ENCODE results near the gene SLC51B.
"Not testable (repeated sequence)": the region's sequence is repeated elsewhere in the genome, so short reads cannot be mapped to it uniquely, and the experiment has no call there.

SLC51B gene

DNA sequence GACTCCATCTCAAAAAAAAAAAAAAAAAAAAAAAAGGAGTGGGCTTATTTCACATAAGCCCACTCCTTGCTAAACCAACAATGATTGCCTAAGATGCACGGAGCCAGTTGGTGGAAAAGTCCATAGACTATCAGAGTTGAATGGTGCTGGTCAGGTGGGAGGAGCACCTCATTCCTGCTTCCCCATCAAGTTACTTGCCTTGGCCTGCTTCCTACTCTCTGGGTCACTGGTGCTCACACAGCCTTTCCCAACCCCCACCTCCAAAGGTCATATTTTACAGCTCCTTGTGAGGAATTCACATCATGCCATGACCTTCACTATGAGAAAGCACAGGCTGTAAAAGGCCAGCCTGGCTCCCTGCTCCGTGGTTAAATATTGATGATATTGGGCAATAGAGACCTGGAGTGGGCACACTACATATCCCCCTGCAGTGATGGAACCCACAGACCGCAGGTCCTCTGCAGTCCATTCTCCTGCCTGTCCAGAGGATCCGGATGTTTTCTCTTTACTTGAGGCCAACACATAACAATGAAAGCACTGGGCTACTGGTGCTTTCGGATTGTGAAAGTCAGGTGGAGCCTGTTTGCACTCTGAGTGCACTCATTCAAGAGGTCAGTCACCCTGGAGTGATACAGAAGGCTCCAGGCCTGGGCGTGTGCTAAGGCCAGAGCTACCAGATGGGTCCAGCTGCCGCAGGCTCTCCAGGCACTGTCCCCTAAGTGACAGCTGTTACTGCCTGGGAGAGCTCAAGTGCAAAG, at the start of gene SLC51B:
TSS of gene SLC51B (plus strand) at position 664 of the 758 bp plus-strand sequence. CDS start 4,618 bp downstream, outside the sequence.
- no peak for DNase-seq (ENCODE audit: low read depth)

DNA sequence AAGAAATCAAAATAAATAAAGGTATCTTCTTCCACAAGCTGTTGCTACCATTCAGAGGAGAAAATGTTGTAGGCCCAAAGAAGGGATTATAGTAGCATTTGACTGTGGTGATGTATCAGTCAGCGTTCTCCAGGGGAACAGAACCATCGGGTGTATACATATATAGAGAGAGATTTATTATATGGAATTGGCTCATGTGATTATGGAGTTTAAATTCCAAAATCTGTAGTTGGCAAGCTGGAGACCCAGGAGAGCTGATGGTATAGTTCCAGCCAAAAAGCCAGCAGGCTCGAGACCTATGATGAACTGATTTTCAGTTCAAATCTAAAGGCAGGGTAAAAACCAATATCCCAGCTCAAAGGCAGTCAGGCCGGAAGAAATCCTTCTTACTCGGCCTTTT, 48.1 kb upstream of the SLC51B start:
- DNase-seq (ENCODE audit: low read depth), result no peak

DNA sequence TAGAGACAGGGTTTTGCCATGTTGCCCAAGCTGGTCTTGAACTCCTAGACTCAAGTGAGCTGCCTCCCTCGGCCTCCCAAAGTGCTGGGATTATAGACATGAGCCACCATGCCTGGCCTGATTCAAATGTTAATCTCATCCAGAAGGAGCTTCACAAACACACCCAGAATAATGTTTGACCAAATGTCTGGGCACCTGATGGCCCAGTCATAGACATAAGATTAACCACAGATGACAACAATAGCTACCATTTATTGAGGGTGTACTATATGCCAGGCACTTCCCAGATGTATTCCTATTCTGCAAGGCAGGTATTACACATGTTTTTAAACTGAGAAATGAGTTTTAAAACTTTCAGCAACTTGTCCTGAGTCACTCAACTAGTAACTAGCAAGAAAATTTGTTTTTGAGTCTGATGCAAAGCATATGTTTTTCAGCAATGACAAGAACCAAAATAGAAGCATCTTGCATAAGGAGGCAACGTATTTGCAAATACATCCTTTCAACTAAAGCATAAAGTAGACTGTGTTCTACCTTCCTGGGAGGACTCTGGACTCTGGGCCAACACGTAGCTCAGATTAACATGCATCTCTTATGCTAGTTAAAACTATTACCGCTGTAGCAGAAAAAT, 47.3 kb upstream of the SLC51B start:
- DNase-seq (ENCODE audit: low read depth), result no peak

DNA sequence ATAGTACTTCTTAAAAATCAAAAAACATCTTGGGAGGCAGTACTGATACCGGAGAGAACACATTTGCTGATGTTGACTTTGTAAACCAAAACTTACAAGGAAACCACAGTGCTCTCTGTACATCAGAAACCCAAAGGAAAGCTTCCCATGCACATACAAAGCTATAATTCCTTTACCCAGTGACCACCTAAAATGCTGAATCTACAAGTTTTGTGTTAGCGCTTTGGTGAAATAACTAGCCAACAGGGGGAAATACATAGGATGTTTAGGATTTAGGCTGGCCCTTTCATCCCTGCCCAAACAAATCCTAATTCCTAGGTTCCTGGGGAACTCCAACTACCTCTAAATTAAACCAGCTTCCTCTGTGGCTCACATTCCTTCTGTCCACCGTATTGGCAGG, 40.2 kb upstream of the SLC51B start:
- DNase-seq (ENCODE audit: low read depth), result no peak

DNA sequence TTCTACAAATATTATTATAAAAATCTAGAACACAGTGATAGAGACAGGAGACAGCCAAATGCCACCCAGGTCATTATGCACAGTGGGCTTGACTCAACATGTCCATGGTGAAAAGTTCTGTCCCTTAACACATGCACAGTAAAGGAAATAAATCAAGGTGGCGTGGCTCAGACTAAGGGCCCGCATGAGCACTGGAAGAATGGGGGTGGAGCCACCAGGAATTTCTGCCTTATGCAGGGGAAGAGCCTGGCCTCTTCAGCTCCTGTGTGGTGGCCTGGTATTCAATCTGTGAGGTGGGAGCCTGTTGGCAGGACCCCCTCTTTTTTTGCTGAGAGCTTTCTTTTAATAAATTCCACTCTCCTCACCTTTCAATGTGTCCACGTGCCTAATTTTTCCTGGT, 38.3 kb upstream of the SLC51B start:
- no peak for DNase-seq (ENCODE audit: low read depth)

DNA sequence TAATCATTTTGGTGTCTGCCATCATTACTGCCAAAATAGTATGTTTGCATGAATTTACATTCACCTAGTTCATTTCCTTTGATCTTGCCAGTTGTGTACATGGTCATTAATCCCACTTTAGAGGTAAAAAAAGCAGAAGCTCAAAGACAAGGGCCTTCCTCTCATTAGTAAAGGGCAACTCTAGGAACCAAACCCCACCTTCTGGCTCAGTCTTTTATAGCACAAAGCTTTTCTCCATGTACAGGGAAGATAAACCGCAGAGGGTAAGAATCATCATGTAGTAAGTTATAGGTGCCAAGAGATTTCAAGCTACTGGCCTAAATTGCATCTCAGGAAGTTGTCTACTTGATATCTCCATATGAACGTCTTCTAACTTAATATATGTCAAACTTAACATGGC, 36.2 kb upstream of the SLC51B start:
- no peak for DNase-seq (ENCODE audit: low read depth)

DNA sequence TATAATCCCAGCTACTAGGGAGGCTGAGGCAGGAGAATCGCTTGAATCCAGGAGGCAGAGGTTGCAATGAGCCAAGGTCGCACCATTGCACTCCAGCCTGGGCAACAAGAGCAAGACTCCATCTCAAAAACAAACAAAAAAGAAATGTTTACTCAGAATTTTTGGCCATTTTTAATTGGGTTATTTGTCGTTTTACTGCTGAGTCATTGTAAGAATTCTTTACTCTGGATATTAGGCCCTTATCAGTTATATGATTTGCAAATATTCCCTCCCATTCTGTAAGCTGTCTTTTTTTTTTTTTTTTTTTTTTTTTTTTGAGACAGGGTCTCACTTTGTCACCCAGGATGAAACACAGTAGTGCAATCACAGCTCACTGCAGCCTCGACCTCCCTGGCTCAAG, 34.0 kb upstream of the SLC51B start:
- DNase-seq (ENCODE audit: low read depth), result not testable (repeated sequence)

DNA sequence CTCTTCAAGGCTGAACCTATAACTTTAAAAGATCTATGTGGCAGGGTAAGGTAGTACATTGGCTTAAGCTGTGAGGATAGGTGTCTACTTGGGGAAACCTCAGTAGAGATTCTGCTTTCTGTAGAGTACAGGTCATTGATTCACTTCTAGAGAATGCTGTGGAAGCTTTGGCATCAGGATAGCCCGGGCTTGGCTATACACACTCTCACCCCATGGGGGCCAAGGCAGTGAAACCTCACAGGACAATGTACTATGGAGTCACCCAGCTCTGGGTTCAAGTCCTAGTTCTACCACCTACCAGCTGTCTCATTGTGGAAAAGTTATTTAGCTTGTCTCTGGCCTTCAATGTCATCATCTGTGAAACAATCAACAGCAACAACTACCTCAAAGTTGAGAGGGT, 24.8 kb upstream of the SLC51B start:
- no peak for DNase-seq (ENCODE audit: low read depth)

DNA sequence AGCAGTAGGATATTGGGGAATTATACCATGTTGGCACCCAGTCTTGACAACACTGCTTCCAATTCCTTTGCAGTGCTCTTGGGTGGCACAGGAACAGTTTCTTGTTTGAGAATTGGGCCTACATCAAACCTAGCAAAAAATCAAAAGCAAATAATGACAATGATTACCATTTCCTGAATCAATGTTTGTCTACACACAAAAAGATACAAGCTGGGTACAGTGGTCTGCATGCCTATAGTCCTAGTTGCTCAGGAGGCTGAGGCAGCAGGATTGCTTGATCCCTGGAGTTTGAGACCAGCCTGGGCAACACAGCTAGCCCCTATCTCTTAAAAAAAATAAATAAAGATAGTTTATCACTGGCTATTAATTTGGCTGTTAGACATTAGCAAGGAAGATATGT, 23.7 kb upstream of the SLC51B start:
- DNase-seq (ENCODE audit: low read depth), result no peak

DNA sequence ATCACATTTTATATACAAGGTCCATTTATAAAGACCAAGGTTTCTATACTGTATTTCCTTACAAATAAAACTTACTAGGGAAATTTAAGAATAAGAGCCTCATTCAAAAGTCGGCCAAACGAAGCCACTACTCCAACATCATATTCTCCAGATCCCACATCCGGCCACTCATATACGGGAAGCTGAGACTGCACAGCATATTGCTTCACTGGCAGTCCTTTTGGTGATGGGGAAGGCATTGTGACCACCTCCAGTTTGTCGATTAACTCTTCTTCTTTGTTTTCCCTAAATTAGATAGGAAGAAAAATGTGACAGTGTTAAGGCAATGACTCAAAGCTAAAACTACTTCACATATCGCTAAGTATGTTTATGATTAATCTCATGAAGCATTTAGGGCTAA, 18.4 kb upstream of the SLC51B start:
- DNase-seq (ENCODE audit: low read depth), result no peak

DNA sequence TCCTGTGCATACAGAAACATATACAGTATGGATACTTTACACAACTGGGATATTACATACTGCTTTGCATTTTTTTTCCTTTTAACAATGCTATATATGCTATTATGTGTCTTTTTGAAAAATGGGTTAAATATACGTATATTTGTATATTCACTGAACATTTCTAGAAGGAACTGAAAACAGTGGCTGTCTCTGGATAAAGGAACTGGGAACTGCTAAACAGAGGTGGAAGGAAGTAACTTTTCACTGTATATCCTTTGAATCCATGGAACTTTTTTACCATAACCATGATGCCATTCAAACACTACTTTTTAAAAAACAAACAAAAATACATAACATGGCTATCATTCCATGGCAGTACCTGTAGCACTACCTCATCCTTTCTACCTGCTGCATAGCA, 17.6 kb upstream of the SLC51B start:
- no peak for DNase-seq (ENCODE audit: low read depth)

DNA sequence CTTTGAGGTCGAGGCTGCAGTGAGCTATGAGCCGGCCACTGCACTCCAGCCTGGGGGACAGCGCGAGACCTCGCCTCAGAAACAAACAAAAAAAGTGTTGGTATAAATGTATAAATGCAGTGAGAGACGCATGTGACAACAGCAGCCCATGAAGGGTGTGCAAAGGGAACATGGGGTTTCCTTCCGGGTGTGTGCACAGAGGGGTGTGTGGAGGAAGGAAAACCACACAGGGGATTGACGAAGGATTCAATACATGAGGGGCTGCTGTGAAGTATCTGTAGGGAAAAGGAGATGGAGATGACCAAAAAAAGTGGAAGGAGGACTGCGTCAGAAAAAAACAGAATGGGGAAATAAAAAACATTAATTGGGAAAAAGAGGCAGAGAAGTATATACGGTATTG, 16.8 kb upstream of the SLC51B start:
- DNase-seq (ENCODE audit: low read depth), result no peak

DNA sequence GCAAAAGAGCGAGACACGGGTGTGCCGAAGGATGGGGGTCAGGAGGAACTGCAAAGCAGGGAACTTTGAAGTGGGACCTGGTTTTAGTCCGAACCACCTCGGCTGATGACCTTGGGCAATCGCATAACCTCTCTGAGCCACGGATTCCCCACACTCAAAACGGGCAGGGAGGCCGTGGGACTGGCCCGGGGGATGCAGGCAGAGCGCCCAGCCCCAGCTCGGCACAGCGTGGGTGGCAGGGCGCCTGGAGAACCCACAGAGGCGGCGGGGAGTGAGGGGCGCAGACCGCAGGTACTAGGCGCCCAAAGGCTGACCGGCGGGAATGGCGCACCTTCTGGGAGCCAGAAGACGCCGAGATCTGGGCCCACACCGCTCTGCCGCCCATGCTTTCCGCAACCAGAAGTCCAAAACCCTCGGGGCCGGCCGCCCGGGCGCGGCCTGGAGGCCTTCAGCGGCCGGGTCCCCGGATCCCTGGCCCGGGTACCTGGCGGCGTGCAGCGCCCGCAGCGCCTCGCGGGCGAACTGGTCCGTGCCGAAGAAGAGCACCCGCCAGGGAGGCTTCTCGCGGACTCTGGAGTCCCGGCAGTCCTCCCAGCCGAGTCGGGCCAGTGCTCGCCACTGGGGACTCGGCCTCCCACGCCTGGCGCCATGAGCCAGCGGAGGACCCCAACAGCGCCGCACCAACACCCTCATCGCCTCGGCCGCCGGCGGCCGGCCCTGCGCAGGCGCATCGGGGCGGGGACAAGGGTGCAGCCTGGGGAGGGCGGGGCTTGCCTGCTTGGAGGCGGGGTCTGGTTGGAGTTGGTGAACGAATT, 16.1 kb upstream of the SLC51B start, which contains the start of gene MTFMT:
TSS of gene MTFMT (minus strand) at position 719 of the 815 bp plus-strand sequence. CDS start at position 693, 26 bp downstream.
- DNase-seq (ENCODE audit: low read depth), result peak; percentile 88

DNA sequence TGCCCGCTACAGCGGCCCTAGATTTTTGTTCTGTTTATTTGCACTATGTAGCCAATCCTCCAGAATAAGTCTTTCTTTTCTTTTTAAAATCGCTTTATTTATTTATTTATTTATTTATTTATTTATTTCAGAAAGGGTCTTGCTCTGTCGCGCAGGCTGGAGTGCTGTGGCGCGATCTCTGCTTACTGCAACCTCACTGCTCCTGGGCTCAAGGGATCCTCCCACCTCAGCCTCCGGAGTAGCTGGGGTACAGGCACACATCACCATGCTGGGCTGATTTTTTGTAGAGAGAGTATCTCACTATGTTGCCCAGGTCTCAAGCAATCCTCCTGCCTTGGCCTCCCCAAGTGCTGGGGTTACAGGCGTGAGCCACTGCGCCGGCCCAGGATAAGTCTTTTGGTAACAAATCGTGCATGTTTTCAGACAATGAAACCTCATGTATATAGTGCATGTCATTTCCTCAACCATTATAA, 15.4 kb upstream of the SLC51B start:
- no peak for DNase-seq (ENCODE audit: low read depth)

DNA sequence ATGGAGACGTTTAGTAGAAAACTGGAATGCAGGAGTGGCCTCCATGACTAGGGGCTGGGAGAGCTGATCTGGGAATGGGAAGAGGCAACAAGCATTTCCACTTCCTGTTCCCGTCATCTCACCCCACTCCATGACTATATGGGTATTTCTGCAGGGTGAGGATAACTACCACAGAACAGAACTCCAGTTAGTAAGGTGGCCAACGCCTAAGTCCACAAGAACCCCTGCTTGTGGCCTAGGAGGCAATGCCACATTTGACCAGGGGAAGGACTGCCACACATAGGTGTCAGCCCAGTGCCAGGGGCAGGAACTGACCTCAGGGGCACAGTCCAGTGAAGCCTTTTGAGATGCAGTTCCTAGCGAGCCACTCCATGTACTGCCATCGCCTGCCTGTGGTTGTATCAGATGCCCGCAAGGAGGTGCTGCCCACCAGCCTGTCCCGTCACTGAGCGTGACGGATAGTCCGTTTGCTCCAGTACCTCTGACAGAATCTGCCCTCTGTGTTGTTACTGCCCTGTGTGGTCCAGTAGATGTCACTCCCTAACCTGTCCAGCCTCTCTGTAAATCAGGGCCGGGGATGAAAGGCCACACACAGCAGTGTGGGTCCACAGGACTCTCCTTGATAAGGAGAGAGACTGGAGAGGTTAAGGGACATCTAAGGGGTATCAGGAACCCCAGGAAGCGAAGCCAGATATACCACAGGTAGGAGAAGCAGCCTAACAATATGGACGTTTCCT, 12.2 kb upstream of the SLC51B start:
- DNase-seq (ENCODE audit: low read depth), result peak; percentile 13

DNA sequence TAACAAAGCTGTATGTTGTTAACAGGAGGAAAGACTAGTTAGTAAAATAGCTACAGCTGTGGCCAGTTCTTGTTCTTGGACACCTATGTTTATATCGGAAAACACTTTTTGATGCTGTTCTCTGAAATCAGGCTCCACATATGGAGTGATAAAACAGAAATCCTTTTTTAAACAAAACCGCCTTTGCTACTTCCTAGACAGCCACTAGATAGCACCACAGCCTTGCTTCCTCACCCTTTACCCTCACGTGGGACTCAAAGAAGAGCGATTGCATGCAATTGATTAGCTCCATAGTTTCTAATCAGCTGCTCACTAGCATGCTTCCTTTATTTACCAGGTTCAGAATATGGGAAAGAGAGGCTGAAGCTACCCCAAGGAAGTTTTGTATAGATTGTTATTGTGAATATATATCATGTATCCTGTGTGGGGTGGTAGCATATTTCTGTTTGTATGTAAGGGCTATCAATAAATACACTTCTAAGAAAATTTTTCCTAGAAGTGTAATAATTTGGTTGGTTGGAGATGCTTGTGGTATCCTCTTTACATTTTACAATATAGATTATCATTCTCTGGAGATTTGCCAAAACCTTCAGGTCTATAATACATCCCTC, 11.4 kb upstream of the SLC51B start:
- DNase-seq (ENCODE audit: low read depth), result no peak

DNA sequence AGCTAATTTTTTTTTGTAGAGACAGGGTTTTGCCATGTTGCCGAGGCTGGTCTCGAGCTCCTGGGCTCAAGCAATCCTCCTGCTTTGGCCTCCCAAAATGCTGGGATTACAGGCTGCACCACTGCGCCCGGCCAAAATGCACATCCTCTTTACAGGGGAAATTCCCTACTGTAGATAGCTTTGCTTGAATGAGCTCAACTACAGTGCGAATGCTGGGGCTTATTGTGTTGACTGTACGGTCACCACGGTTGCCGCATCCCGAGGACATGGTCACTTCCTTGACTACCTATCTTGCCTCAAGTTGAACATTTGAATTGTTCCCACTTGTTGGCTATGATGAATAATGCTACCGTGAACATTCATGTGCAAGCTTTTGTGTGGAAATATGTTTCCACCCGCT, 10.5 kb upstream of the SLC51B start:
- no peak for DNase-seq (ENCODE audit: low read depth)

DNA sequence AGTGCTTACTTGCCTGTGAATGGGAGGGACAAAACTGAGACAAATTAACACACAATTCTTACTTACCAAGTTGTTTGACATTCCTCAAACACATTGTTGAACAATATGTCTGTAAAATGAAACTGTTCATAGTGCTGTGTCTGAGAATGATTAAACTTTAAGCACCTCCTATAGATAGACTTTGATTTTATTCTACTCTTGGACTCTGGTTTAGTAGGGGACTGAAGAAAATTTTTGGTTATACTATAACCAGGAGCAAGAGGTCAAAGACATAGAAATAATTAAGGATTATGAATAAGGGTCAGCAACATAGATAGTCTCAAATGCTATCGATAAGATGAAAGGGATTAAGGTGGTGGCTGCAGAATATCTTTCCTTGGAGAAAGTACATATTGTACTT, 7.9 kb upstream of the SLC51B start:
- no peak for DNase-seq (ENCODE audit: low read depth)

DNA sequence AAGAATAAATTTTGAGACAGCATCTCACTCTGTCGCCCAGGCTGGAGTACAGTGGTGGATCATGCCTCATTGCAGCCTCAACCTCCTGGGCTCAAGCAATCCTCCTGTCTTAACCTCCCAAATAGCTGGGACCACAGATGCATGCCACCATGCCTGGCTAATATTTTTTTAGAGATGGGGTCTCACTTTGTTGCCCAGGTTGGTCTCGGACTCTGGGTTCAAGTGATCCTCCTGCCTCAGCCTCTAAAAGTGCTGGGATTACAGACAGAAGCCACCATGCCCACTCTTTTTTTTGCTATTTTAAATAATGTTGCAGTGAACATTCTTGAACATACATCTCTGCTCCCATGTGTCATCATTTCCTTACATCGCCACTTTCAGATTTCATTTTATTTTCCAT, 6.8 kb upstream of the SLC51B start:
- DNase-seq (ENCODE audit: low read depth), result no peak

DNA sequence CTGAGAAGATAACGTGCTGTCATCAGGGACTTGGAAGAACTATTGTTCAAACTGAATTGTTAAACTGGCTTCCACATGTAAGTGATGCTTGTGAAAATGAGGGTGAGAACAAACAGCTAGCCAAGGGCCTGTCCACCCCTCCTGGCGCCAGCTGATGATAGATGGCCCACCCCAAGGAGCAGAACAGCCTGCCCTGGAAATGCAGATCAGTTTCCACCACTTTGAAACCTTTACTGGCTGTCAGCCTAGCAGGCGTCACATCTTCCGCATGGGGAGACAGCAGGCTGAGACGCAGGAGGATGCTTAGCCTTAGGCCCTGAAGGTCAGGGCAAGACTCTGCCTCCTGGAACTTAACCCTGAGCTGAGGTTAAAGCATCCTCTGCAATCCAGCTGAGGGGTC, 6.4 kb upstream of the SLC51B start:
- DNase-seq (ENCODE audit: low read depth), result no peak

DNA sequence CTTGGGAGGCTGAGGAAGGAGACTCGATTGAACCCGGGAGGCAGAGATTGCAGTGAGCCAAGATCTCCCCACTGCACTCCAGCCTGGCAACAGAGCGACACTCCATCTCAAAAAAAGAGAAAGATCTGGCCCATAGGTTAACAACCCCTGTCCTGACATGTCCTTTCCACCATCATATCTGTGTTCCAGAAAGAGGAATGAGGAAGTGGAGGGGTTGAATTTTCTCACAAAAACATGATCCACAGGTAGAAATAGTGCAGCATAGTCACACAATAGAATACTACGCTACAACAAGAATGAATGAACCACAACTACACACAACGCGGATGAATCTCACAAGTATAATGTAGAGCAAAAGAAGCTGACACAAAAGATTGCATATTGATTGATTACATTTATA, 4.7 kb upstream of the SLC51B start:
- no peak for DNase-seq (ENCODE audit: low read depth)

DNA sequence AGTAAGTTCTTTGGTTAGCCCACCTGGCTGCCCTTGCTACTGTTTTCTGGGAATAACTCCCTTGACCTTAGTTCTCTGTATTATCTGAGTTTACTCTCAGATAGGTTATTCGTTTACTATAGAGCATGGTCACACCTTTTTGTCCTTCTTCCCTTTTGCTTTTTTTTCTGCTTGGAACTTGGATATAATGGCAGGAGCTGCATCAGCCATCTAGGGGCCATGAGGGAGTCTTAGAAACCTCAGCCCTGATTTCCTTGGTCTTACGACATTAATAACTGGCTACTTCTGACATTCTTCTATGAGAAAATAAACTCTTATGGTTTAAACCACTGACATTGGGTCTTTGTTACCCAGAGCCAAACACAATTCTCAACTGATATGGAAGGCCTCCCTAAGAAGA, 3.4 kb upstream of the SLC51B start:
- no peak for DNase-seq (ENCODE audit: low read depth)

Measured in activated T-helper 9 cell treated with anti-CD3 and anti-CD28 coated beads, Interleukin-2, amount 50 U/mL, for 16 hours (primary cell).